Measurements from ENCODE around the gene STXBP5. TPM values are rescaled to one million over a fixed set of nuclear protein-coding genes. Genes with fewer than 3 reads are reported as not detected.

The STXBP5 gene
- total and polyA plus RNA-seq, 4 donors: 1.9 to 8.9 (median 4.8) TPM

DNA sequence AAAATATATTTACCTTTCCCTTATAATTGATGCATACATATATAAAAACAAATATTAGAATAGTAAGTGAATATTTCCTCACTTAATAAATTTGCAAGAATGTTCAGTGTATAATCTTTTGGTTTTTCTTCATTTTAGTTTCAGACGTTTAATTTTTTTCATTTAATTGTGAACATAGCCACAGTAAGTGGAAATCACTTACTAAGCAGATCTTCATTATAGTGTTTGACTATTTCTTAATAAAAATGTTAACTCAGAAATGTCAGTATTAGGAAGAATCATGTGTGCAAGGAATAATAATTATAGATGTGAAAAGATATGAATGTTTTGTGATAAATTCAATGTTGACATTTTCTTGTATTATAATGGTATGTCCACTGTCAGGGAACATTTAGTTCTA, 27.4 kb downstream of the STXBP5 start:
- H3K9me3 ChIP-seq (ENCODE audit: control insufficient read depth in 4 of 4, low read length in 3 of 4): no peaks in the 10 kb centered on the region
- DNase-seq (ENCODE audit: low spot score): no peak
- H3K4me1 ChIP-seq (ENCODE audit: control insufficient read depth in 4 of 4, insufficient read depth in 4 of 4, low read length in 3 of 4): no peaks in the 10 kb centered on the region
- no peak overlapping the region for H3K4me3 ChIP-seq (ENCODE audit: low read depth in 1 of 3, low read length in 3 of 3)
- H3K36me3 ChIP-seq (ENCODE audit: control insufficient read depth in 4 of 4, insufficient read depth in 3 of 4, low read depth in 1 of 4, low read length in 3 of 4): no peaks in the 10 kb centered on the region
- H3K9ac ChIP-seq (ENCODE audit: low read depth in 1 of 2, low read length in 2 of 2): no peak overlapping the region
- 86% methylated on average over 1 of the region's 1 CpG for WGBS
- TF ChIP-seq FOXA2 (IDR thresholded peaks at IDR 0.05): no peak
- TF ChIP-seq, protein P1, sequence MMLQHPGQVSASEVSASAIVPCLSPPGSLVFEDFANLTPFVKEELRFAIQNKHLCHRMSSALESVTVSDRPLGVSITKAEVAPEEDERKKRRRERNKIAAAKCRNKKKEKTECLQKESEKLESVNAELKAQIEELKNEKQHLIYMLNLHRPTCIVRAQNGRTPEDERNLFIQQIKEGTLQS (IDR thresholded peaks at IDR 0.05): no peak
- TF ChIP-seq TAF1 (conservative IDR thresholded peaks at IDR 0.05): no peak
- TF ChIP-seq, protein P2, sequence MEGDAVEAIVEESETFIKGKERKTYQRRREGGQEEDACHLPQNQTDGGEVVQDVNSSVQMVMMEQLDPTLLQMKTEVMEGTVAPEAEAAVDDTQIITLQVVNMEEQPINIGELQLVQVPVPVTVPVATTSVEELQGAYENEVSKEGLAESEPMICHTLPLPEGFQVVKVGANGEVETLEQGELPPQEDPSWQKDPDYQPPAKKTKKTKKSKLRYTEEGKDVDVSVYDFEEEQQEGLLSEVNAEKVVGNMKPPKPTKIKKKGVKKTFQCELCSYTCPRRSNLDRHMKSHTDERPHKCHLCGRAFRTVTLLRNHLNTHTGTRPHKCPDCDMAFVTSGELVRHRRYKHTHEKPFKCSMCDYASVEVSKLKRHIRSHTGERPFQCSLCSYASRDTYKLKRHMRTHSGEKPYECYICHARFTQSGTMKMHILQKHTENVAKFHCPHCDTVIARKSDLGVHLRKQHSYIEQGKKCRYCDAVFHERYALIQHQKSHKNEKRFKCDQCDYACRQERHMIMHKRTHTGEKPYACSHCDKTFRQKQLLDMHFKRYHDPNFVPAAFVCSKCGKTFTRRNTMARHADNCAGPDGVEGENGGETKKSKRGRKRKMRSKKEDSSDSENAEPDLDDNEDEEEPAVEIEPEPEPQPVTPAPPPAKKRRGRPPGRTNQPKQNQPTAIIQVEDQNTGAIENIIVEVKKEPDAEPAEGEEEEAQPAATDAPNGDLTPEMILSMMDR (IDR thresholded peaks at IDR 0.05; ENCODE audit: low read depth, low read length, missing input control): no peak
- TF ChIP-seq, protein P3, sequence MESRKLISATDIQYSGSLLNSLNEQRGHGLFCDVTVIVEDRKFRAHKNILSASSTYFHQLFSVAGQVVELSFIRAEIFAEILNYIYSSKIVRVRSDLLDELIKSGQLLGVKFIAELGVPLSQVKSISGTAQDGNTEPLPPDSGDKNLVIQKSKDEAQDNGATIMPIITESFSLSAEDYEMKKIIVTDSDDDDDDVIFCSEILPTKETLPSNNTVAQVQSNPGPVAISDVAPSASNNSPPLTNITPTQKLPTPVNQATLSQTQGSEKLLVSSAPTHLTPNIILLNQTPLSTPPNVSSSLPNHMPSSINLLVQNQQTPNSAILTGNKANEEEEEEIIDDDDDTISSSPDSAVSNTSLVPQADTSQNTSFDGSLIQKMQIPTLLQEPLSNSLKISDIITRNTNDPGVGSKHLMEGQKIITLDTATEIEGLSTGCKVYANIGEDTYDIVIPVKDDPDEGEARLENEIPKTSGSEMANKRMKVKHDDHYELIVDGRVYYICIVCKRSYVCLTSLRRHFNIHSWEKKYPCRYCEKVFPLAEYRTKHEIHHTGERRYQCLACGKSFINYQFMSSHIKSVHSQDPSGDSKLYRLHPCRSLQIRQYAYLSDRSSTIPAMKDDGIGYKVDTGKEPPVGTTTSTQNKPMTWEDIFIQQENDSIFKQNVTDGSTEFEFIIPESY (IDR thresholded peaks at IDR 0.05): no peak
- TF ChIP-seq RXRA (IDR thresholded peaks at IDR 0.05): no peak
- no peak for TF ChIP-seq GABPA (IDR thresholded peaks at IDR 0.05 in 1 of 2, conservative IDR thresholded peaks at IDR 0.05 in 1 of 2)
- no peak overlapping the region for H3K27ac ChIP-seq (ENCODE audit: low read depth in 1 of 2, low read length in 2 of 2)
- H3K27me3 ChIP-seq (ENCODE audit: control insufficient read depth in 4 of 4, insufficient read depth in 4 of 4, low read length in 3 of 4): no peaks in the 10 kb centered on the region

DNA sequence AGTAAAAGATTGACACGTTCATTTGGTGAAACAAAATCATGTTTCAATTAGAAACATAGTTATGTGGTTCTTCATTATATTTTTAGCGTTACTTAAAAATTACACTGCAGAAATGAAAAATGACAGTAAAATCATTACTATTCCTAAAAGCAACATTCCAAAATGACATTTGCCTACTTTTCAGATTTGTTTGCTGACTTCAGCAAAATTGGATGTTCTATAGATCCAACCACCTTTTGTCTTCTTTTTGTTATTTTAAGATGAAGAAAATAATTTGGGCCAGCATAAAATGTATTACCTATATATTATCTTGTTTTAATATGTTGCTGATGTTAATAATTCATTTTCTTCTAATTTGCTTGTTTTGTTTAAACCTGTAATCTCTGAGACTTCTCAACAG, 30.5 kb downstream of the STXBP5 start:
- WGBS: 97% methylated on average over 2 of the region's 2 CpGs
- H3K27ac ChIP-seq (ENCODE audit: low read depth in 1 of 2, low read length in 2 of 2): no peak overlapping the region
- DNase-seq (ENCODE audit: low spot score): no peak
- H3K36me3 ChIP-seq (ENCODE audit: control insufficient read depth in 4 of 4, insufficient read depth in 3 of 4, low read depth in 1 of 4, low read length in 3 of 4): peaks cover 0 to 3% (median under 1%) of the 10 kb centered on the region in 4 donors
- no peak overlapping the region for H3K9ac ChIP-seq (ENCODE audit: low read depth in 1 of 2, low read length in 2 of 2)
- TF ChIP-seq SP1 (IDR thresholded peaks at IDR 0.05) (no peak), EGR1 (IDR thresholded peaks at IDR 0.05; ENCODE audit: low read depth in 2 of 2) (no peak), FOXA1 (IDR thresholded peaks at IDR 0.05) (no peak), HNF4G (IDR thresholded peaks at IDR 0.05) (no peak), YY1 (IDR thresholded peaks at IDR 0.05) (no peak), HNF4A (conservative IDR thresholded peaks at IDR 0.05) (no peak), NR2F2 (IDR thresholded peaks at IDR 0.05) (no peak), RAD21 (IDR thresholded peaks at IDR 0.05) (no peak), JUND (IDR thresholded peaks at IDR 0.05) (no peak), GABPA (IDR thresholded peaks at IDR 0.05 in 1 of 2, conservative IDR thresholded peaks at IDR 0.05 in 1 of 2) (no peak), FOXA2 (IDR thresholded peaks at IDR 0.05) (no peak), TAF1 (conservative IDR thresholded peaks at IDR 0.05) (no peak)
- TF ChIP-seq, protein P4, sequence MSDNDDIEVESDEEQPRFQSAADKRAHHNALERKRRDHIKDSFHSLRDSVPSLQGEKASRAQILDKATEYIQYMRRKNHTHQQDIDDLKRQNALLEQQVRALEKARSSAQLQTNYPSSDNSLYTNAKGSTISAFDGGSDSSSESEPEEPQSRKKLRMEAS (IDR thresholded peaks at IDR 0.05): no peak
- TF ChIP-seq, protein P1 (IDR thresholded peaks at IDR 0.05): no peak
- TF ChIP-seq, protein P2 (IDR thresholded peaks at IDR 0.05; ENCODE audit: low read depth, low read length, missing input control): no peak
- TF ChIP-seq, protein P5, sequence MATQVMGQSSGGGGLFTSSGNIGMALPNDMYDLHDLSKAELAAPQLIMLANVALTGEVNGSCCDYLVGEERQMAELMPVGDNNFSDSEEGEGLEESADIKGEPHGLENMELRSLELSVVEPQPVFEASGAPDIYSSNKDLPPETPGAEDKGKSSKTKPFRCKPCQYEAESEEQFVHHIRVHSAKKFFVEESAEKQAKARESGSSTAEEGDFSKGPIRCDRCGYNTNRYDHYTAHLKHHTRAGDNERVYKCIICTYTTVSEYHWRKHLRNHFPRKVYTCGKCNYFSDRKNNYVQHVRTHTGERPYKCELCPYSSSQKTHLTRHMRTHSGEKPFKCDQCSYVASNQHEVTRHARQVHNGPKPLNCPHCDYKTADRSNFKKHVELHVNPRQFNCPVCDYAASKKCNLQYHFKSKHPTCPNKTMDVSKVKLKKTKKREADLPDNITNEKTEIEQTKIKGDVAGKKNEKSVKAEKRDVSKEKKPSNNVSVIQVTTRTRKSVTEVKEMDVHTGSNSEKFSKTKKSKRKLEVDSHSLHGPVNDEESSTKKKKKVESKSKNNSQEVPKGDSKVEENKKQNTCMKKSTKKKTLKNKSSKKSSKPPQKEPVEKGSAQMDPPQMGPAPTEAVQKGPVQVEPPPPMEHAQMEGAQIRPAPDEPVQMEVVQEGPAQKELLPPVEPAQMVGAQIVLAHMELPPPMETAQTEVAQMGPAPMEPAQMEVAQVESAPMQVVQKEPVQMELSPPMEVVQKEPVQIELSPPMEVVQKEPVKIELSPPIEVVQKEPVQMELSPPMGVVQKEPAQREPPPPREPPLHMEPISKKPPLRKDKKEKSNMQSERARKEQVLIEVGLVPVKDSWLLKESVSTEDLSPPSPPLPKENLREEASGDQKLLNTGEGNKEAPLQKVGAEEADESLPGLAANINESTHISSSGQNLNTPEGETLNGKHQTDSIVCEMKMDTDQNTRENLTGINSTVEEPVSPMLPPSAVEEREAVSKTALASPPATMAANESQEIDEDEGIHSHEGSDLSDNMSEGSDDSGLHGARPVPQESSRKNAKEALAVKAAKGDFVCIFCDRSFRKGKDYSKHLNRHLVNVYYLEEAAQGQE (IDR thresholded peaks at IDR 0.05): no peak
- H3K27me3 ChIP-seq (ENCODE audit: control insufficient read depth in 4 of 4, insufficient read depth in 4 of 4, low read length in 3 of 4): no peaks in the 10 kb centered on the region
- no peak overlapping the region for H3K4me3 ChIP-seq (ENCODE audit: low read depth in 1 of 3, low read length in 3 of 3)
- no peaks in the 10 kb centered on the region for H3K9me3 ChIP-seq (ENCODE audit: control insufficient read depth in 4 of 4, low read length in 3 of 4)
- H3K4me1 ChIP-seq (ENCODE audit: control insufficient read depth in 4 of 4, insufficient read depth in 4 of 4, low read length in 3 of 4): no peaks in the 10 kb centered on the region

All from liver (tissue), 9 donors.